Stimulated activated CD8-positive, alpha-beta memory T cell treated with anti-CD3 and anti-CD28 coated beads, Interleukin-15, amount 100 ng/mL, for 4 hours (primary cell): ENCODE measurements around the gene HES4.
"Not testable (repeated sequence)": the region's sequence is repeated elsewhere in the genome, so short reads cannot be mapped to it uniquely, and the experiment has no call there.

Source experiments
- DNase-seq, 2 donors: peaks; one replicate each; pipeline ENCODE4 v3.0.0-alpha.2; 2020; ENCODE audit warnings: low read depth in 2 of 2

Gene HES4

GRCh38 chr1:978835-979743 is 20.8 kb downstream of the HES4 start:
- no peak for DNase-seq

- no peak for DNase-seq
These were observed 21.6 kb downstream of the HES4 start for GRCh38 chr1:978069-978834.

- DNase-seq = not testable (repeated sequence)
These were observed 23.1 kb downstream of the HES4 start for GRCh38 chr1:976791-977190.

- DNase-seq = peak in 1 of 2 donors; percentile 29
These were observed 23.8 kb downstream of the HES4 start for GRCh38 chr1:975896-976683.

- DNase-seq = no peak
These were observed 24.5 kb downstream of the HES4 start for GRCh38 chr1:975365-975764.

GRCh38 chr1:974687-975328 is 25.1 kb downstream of the HES4 start:
- DNase-seq = no peak

- no peak for DNase-seq
These were observed 25.6 kb downstream of the HES4 start for GRCh38 chr1:974293-974640.

GRCh38 chr1:973459-974292 is 26.2 kb downstream of the HES4 start:
- no peak for DNase-seq

GRCh38 chr1:972726-973458 is 27.0 kb downstream of the HES4 start:
- DNase-seq = no peak

- no peak for DNase-seq
These were observed 28.0 kb downstream of the HES4 start for GRCh38 chr1:971751-972506.

GRCh38 chr1:970973-971730 is 28.7 kb downstream of the HES4 start:
- no peak for DNase-seq

- DNase-seq = no peak
These were observed 29.5 kb downstream of the HES4 start for GRCh38 chr1:970242-970972.

GRCh38 chr1:969260-969855 is 30.5 kb downstream of the HES4 start:
- DNase-seq = no peak

GRCh38 chr1:967466-968343 is 32.2 kb downstream of the HES4 start:
- DNase-seq = no peak

- DNase-seq = peak; percentile 68 to 72
These were observed 33.1 kb downstream of the HES4 start for GRCh38 chr1:966704-967300.

- DNase-seq = no peak
These were observed 33.7 kb downstream of the HES4 start, which contains the start of gene PLEKHN1 for GRCh38 chr1:966135-966703. TSS of gene PLEKHN1 (plus strand) at chr1:966482. CDS start at chr1:966532, 50 bp downstream.
